SK-N-SH (cell line): ENCODE results near the gene NPDC1. TPM values are rescaled to one million over a fixed set of nuclear protein-coding genes. Genes with fewer than 3 reads are reported as not detected.

Experiments used
- CTCF ChIA-PET: fragments of 300-600, 350-600 bp; formaldehyde crosslinking; extraction: SDS; loops from one replicate; lab custom pipeline; 2021; lab: Yijun Ruan, JAX
- POLR2A ChIA-PET: fragments of 350-600 bp; sonication (Branson Sonifier 250); formaldehyde crosslinking; extraction: SDS; loops from one replicate; lab custom pipeline; 2020; ENCODE audit warnings: antibody characterized with exemption, inconsistent platforms; lab: Yijun Ruan, JAX
- DNase-seq: peaks from one replicate; pipeline ENCODE4 v3.0.0; 2012
- H2AFZ ChIP-seq: fragments of 200-600 bp; sonication (generic); 2 replicates; pipeline ENCODE4 v1.8.1; 2016; ENCODE audit warnings: antibody characterized with exemption, mild to moderate bottlenecking, low read depth
- H3F3A ChIP-seq: fragments of 200-600 bp; sonication (generic); replicated peaks from 2 replicates; pipeline ENCODE3; 2016; ENCODE audit warnings: antibody characterized with exemption, mild to moderate bottlenecking; ENCODE audit not compliant: insufficient read depth
- H3K27ac ChIP-seq, 2 experiments: fragments of 200-500 bp in 1 of 2; fragments of 200-600 bp in 1 of 2; sonication (Bioruptor generic) in 1 of 2; sonication (generic), shearing (Covaris generic) in 1 of 2; 2 replicates each; pipeline versions ENCODE4 v1.5.1 to v1.6.1; 2014 to 2016; ENCODE audit warnings: low read depth in 2 of 2, inconsistent platforms in 1 of 2, low read length in 1 of 2, mild to moderate bottlenecking in 1 of 2, mixed read lengths in 1 of 2
- H3K27me3 ChIP-seq: fragments of 200-600 bp; sonication (generic), shearing (Covaris generic); 2 replicates; pipeline ENCODE4 v1.6.1; 2016; ENCODE audit warnings: mixed run types; ENCODE audit not compliant: insufficient read depth
- H3K36me3 ChIP-seq, 2 experiments: fragments of 200-500 bp in 1 of 2; fragments of 200-600 bp in 1 of 2; sonication (Bioruptor generic) in 1 of 2; sonication (generic) in 1 of 2; replicated peaks in 1 of 2; 2 replicates each; pipeline versions ENCODE3 to v1.5.1; 2014 to 2016; ENCODE audit warnings: low read length in 1 of 2, mild to moderate bottlenecking in 1 of 2; ENCODE audit not compliant: insufficient read depth in 2 of 2, control insufficient read depth in 1 of 2
- H3K4me1 ChIP-seq, 2 experiments: fragments of 200-500 bp in 1 of 2; fragments of 200-600 bp in 1 of 2; sonication (Bioruptor generic) in 1 of 2; sonication (generic), shearing (Covaris generic) in 1 of 2; 2 replicates each; pipeline versions ENCODE4 v1.5.1 to v1.6.1; 2014 to 2016; ENCODE audit warnings: low read depth in 1 of 2, low read length in 1 of 2, mixed run types in 1 of 2; ENCODE audit not compliant: insufficient read depth in 2 of 2, control insufficient read depth in 1 of 2
- H3K4me2 ChIP-seq: fragments of 200-600 bp; sonication (generic), shearing (Covaris generic); 2 replicates; pipeline ENCODE4 v1.6.1; 2017; ENCODE audit warnings: mixed run types
- H3K4me3 ChIP-seq, 2 experiments: fragments of 200-500 bp in 1 of 2; fragments of 200-600 bp in 1 of 2; sonication (Bioruptor generic) in 1 of 2; sonication (generic), shearing (Covaris generic) in 1 of 2; 2 replicates each; pipeline versions ENCODE4 v1.5.1 to v1.8.1; 2014 to 2016; ENCODE audit warnings: low read depth in 2 of 2, inconsistent platforms in 1 of 2, low read length in 1 of 2, mild to moderate bottlenecking in 1 of 2, mixed read lengths in 1 of 2, moderate library complexity in 1 of 2
- H3K79me2 ChIP-seq: fragments of 200-600 bp; sonication (generic); 2 replicates; pipeline ENCODE4 v1.8.1; 2017; ENCODE audit warnings: mild to moderate bottlenecking; ENCODE audit not compliant: insufficient read depth
- H3K9ac ChIP-seq: fragments of 200-600 bp; sonication (generic); 2 replicates; pipeline ENCODE4 v1.6.1; 2017; ENCODE audit warnings: mixed run types
- H3K9me2 ChIP-seq: fragments of 200-600 bp; sonication (generic); 2 replicates; pipeline ENCODE4 v1.6.1; 2017; ENCODE audit warnings: mixed run types
- H3K9me3 ChIP-seq: fragments of 200-600 bp; sonication (generic); 2 replicates; pipeline ENCODE4 v1.6.1; 2017; ENCODE audit warnings: mixed run types, mild to moderate bottlenecking, moderate library complexity
- H4K20me1 ChIP-seq: fragments of 200-600 bp; sonication (generic); 2 replicates; pipeline ENCODE4 v1.6.1; 2017; ENCODE audit warnings: mild to moderate bottlenecking, mixed run types; ENCODE audit not compliant: insufficient read depth
- CHD2 ChIP-seq: fragments of 150-350 bp; IDR thresholded peaks from 2 replicates; pipeline ENCODE4 v1.6.1; 2018; ENCODE audit warnings: low read length; ENCODE audit not compliant: partially characterized antibody
- CTCF ChIP-seq: fragments of 200-600 bp; sonication (generic); IDR thresholded peaks from 2 replicates; pipeline ENCODE4 v1.6.1; 2017; ENCODE audit warnings: antibody characterized with exemption, mild to moderate bottlenecking, moderate library complexity
- ELF1 ChIP-seq: IDR thresholded peaks from 2 replicates; pipeline ENCODE4 v1.4.0; 2012
- EP300 ChIP-seq, 2 experiments: IDR thresholded peaks; 2 replicates each; pipeline versions ENCODE4 v1.4.0 to v1.6.1; 2012; ENCODE audit warnings: borderline replicate concordance in 1 of 2, low read depth in 1 of 2, low read length in 1 of 2
- FOSL2 ChIP-seq: IDR thresholded peaks from 2 replicates; pipeline ENCODE4 v1.4.0; 2012; ENCODE audit warnings: low read depth, mild to moderate bottlenecking, moderate library complexity, borderline replicate concordance
- FOXJ3 ChIP-seq: sonication (generic); formaldehyde crosslinking; IDR thresholded peaks from 2 replicates; pipeline ENCODE4 v1.5.1; 2020; ENCODE audit warnings: mild to moderate bottlenecking, missing genetic modification reagents
- GABPA ChIP-seq: IDR thresholded peaks from 2 replicates; pipeline ENCODE4 v1.4.0; 2012; ENCODE audit warnings: low read depth, mild to moderate bottlenecking
- JUND ChIP-seq: IDR thresholded peaks from 2 replicates; pipeline ENCODE4 v1.4.0; 2012
- MAX ChIP-seq: IDR thresholded peaks from 2 replicates; pipeline ENCODE4 v1.4.0; 2012; ENCODE audit warnings: low read depth
- MXI1 ChIP-seq: IDR thresholded peaks from 2 replicates; pipeline ENCODE4 v1.6.1; 2012; ENCODE audit warnings: mild to moderate bottlenecking, low read depth, low read length, improper control_type of control experiment
- NRF1 ChIP-seq: IDR thresholded peaks from 2 replicates; pipeline ENCODE4 v1.6.1; 2012; ENCODE audit warnings: low read depth, mild to moderate bottlenecking, low read length
- POLR2AphosphoS5 ChIP-seq: IDR thresholded peaks from 2 replicates; pipeline ENCODE4 v1.6.1; 2012; ENCODE audit warnings: low read depth, low read length
- RCOR1 ChIP-seq: fragments of 150-350 bp; IDR thresholded peaks from 2 replicates; pipeline ENCODE4 v1.6.1; 2017; ENCODE audit warnings: antibody characterized with exemption, low read length
- RXRA ChIP-seq: IDR thresholded peaks from 2 replicates; pipeline ENCODE4 v1.4.0; 2012; ENCODE audit warnings: low read depth, mild to moderate bottlenecking, borderline replicate concordance
- SIN3A ChIP-seq: IDR thresholded peaks from 2 replicates; pipeline ENCODE4 v1.6.1; 2012; ENCODE audit warnings: low read depth, mild to moderate bottlenecking, low read length, moderate library complexity, borderline replicate concordance
- SMC3 ChIP-seq: IDR thresholded peaks from 2 replicates; pipeline ENCODE4 v1.6.1; 2012; ENCODE audit warnings: low read depth, low read length, improper control_type of control experiment
- TAF1 ChIP-seq: IDR thresholded peaks from 2 replicates; pipeline ENCODE4 v1.6.1; 2012; ENCODE audit warnings: low read depth, mild to moderate bottlenecking, low read length, moderate library complexity, borderline replicate concordance
- TCF12 ChIP-seq: IDR thresholded peaks from 2 replicates; pipeline ENCODE4 v1.4.0; 2012
- USF2 ChIP-seq: fragments of 150-350 bp; IDR thresholded peaks from 2 replicates; pipeline ENCODE4 v1.6.1; 2017; ENCODE audit warnings: antibody characterized with exemption, low read length, low read depth, borderline replicate concordance
- YY1 ChIP-seq: IDR thresholded peaks from 2 replicates; pipeline ENCODE4 v1.4.0; 2012; ENCODE audit warnings: low read depth, mild to moderate bottlenecking
- ZBTB33 ChIP-seq: IDR thresholded peaks from 2 replicates; pipeline ENCODE4 v1.4.0; 2012; ENCODE audit warnings: low read depth, borderline replicate concordance
- WGBS: methylation state at CpG from one replicate; pipeline ENCODE4 v1.1.6; 2017; ENCODE audit warnings: low lambda C conversion rate; 5-methylcytosine and 5-hydroxymethylcytosine counted together
- polyA plus RNA-seq, 3 experiments: library from polyadenylated mRNA; depleted of rRNA; stranded (reverse); fragments of >200 nt; gene quantifications; 2 replicates each; pipeline ENCODE4 v1.2.3, GENCODE V29; 2012

The NPDC1 gene
- polyA plus RNA-seq, 1 of the 3 experiments (the other 2 are of a cell fraction): 48.1 TPM

GRCh38 chr9:137035507-137035834, 10.5 kb downstream of the NPDC1 start:
- Histone ChIP-seq H4K20me1 (no peaks in the 10 kb centered on the region), H3K36me3 (peaks cover 0 to 16% of the 10 kb centered on the region in 2 experiments), H3K27ac (no peak overlapping the region), H3F3A (peaks cover 4% of the 10 kb centered on the region), H3K27me3 (no peaks in the 10 kb centered on the region), H3K9me2 (no peaks in the 10 kb centered on the region), H3K4me3 (peak overlapping the region in 1 of 2 experiments; percentile 20; a peak in 1 of 4 replicates), H3K9me3 (no peaks in the 10 kb centered on the region), H3K9ac (no peak overlapping the region), H3K79me2 (no peaks in the 10 kb centered on the region), H3K4me1 (peaks cover 0 to 21% of the 10 kb centered on the region in 2 experiments; a peak in 1 of 4 replicates), H2AFZ (no peak overlapping the region), H3K4me2 (no peak overlapping the region)
- CTCF ChIA-PET: interaction anchor here (0.6 to 15.1 kb wide), 46 partner anchors 11 to 275 kb away, joined by 3 to 350 read pairs (median 5); partner anchors contain the start of genes AJM1, C8G, CCDC183 and CLIC3
- TF ChIP-seq MAX (no peak), RXRA (no peak), ELF1 (no peak), EP300 (IDR thresholded peaks at IDR 0.05; ENCODE audit: borderline replicate concordance in 1 of 2, low read depth in 1 of 2, low read length in 1 of 2) (no peak), SIN3A (no peak), NRF1 (no peak)
- POLR2A ChIA-PET: interaction anchor here (0.5 to 1.9 kb wide), 4 partner anchors 9 to 226 kb away, joined by 3 to 13 read pairs (median 7); partner anchors contain the start of gene NPDC1
- DNase-seq: no peak
- 26% methylated on average over 4 of the region's 9 CpGs for WGBS

GRCh38 chr9:137034709-137035506, 11.1 kb downstream of the NPDC1 start:
- Histone ChIP-seq H3K27me3 (no peaks in the 10 kb centered on the region), H3K27ac (peak overlapping the region in 1 of 2 experiments; percentile 39; a peak in 1 of 4 replicates), H3K9ac (no peak overlapping the region), H3K4me3 (peak overlapping the region in 1 of 2 experiments; percentile 20; a peak in 1 of 4 replicates), H3K9me3 (no peaks in the 10 kb centered on the region), H3K36me3 (peaks cover 0 to 16% of the 10 kb centered on the region in 2 experiments), H3K4me2 (peak overlapping the region; percentile 8; the same call in 1 of the 2 replicates), H3K4me1 (peaks cover 0 to 21% of the 10 kb centered on the region in 2 experiments; a peak in 1 of 4 replicates), H4K20me1 (no peaks in the 10 kb centered on the region), H3K9me2 (no peaks in the 10 kb centered on the region), H2AFZ (no peak overlapping the region), H3F3A (peaks cover 4% of the 10 kb centered on the region), H3K79me2 (no peaks in the 10 kb centered on the region)
- peak; percentile 93 for DNase-seq
- ChIA-PET POLR2A (interaction anchor here (1.5 to 1.9 kb wide), 3 partner anchors 10 to 87 kb away, joined by 6 to 13 read pairs (median 8); partner anchors contain the start of gene NPDC1), CTCF (interaction anchor here (0.6 to 15.1 kb wide), 50 partner anchors 10 to 274 kb away, joined by 3 to 350 read pairs (median 5); partner anchors contain the start of genes AJM1, C8G, CCDC183 and CLIC3)
- 25% methylated on average over 13 of the region's 24 CpGs for WGBS
- TF ChIP-seq USF2 (no peak), YY1 (no peak), FOXJ3 (CRISPR knock-in tag) (0 out of 2 replicates have a peak, but pooled peaks have one; percentile 21), RCOR1 (peak; percentile 35; the same call in 1 of the 2 replicates), TAF1 (no peak), MXI1 (no peak), NRF1 (no peak), FOSL2 (no peak), EP300 (IDR thresholded peaks at IDR 0.05; ENCODE audit: borderline replicate concordance in 1 of 2, low read depth in 1 of 2, low read length in 1 of 2) (no peak), POLR2AphosphoS5 (no peak), ZBTB33 (no peak), RXRA (no peak), TCF12 (no peak), SIN3A (no peak), CTCF (peak; percentile 81), CHD2 (no peak), GABPA (no peak), JUND (no peak), SMC3 (peak; percentile 90)
